CD14-positive monocyte (primary cell): Measurements from ENCODE around the gene RNF26. TPM values are rescaled to one million over a fixed set of nuclear protein-coding genes. Genes with fewer than 3 reads are reported as not detected.
A peak's percentile ranks its signal among the peaks of the same experiment; 100 is the strongest.

Experiments
- DNase-seq, 3 donors: peaks; one replicate each; pipeline ENCODE4 v3.0.0-alpha.2; 2011 to 2022
- H2AFZ ChIP-seq: 2 replicates; pipeline ENCODE4 v1.6.0; 2012; ENCODE audit warnings: mild to moderate bottlenecking, low read depth, low read length, inconsistent platforms; ENCODE audit not compliant: insufficient read depth, poor library complexity, severe bottlenecking
- H3K27ac ChIP-seq, 2 donors: 1 replicate in 1 of 2; 2 replicates in 1 of 2; pipeline ENCODE4 v1.5.1; 2012 to 2013; ENCODE audit warnings: low read length in 2 of 2, control low read depth in 1 of 2, inconsistent platforms in 1 of 2, low read depth in 1 of 2, mild to moderate bottlenecking in 1 of 2
- H3K27me3 ChIP-seq, 2 donors: one replicate each; pipeline versions ENCODE4 v1.6.0 to v1.6.1; 2011 to 2013; ENCODE audit warnings: low read length in 2 of 2; ENCODE audit not compliant: control insufficient read depth in 2 of 2, insufficient read depth in 2 of 2
- H3K36me3 ChIP-seq, 2 donors: replicated peaks in 1 of 2; 1 replicate in 1 of 2; 2 replicates in 1 of 2; pipeline versions ENCODE4 v1.5.1 to v1.6.1; 2012 to 2013; ENCODE audit warnings: low read length in 2 of 2, control low read depth in 1 of 2, inconsistent platforms in 1 of 2, mild to moderate bottlenecking in 1 of 2; ENCODE audit not compliant: insufficient read depth in 2 of 2, control insufficient read depth in 1 of 2
- H3K4me1 ChIP-seq, 2 donors: 1 replicate in 1 of 2; 2 replicates in 1 of 2; pipeline versions ENCODE4 v1.5.1 to v1.6.1; 2012 to 2013; ENCODE audit warnings: low read length in 2 of 2, control low read depth in 1 of 2, inconsistent platforms in 1 of 2, mild to moderate bottlenecking in 1 of 2, moderate library complexity in 1 of 2; ENCODE audit not compliant: insufficient read depth in 2 of 2, control insufficient read depth in 1 of 2
- H3K4me2 ChIP-seq: replicated peaks from 2 replicates; pipeline ENCODE3; 2012; ENCODE audit warnings: low read length, moderate library complexity, mild to moderate bottlenecking; ENCODE audit not compliant: poor library complexity, severe bottlenecking; ENCODE audit errors: extremely low read depth
- H3K4me3 ChIP-seq, 3 experiments: fragments of 200-600 bp in 1 of 3; sonication (generic) in 1 of 3; replicated peaks in 1 of 3; 1 replicate in 2 of 3; 2 replicates in 1 of 3; pipeline ENCODE4 v1.5.1; 2011 to 2013; ENCODE audit warnings: low read length in 3 of 3, mild to moderate bottlenecking in 3 of 3, control low read depth in 2 of 3, low read depth in 2 of 3, inconsistent platforms in 1 of 3, moderate library complexity in 1 of 3
- H3K79me2 ChIP-seq: 2 replicates; pipeline ENCODE4 v1.6.0; 2012; ENCODE audit warnings: mild to moderate bottlenecking, control low read depth, inconsistent platforms, low read length, moderate library complexity; ENCODE audit not compliant: insufficient read depth
- H3K9ac ChIP-seq: 2 replicates; pipeline ENCODE4 v1.6.0; 2017; ENCODE audit warnings: low read length, mild to moderate bottlenecking; ENCODE audit not compliant: insufficient read depth, poor library complexity, severe bottlenecking
- H3K9me3 ChIP-seq, 2 donors: replicated peaks in 1 of 2; 1 replicate in 1 of 2; 2 replicates in 1 of 2; pipeline versions ENCODE4 v1.5.1 to v1.6.1; 2012 to 2013; ENCODE audit warnings: low read length in 2 of 2, control low read depth in 1 of 2; ENCODE audit not compliant: control insufficient read depth in 1 of 2, insufficient read depth in 1 of 2
- H4K20me1 ChIP-seq: 2 replicates; pipeline ENCODE4 v1.6.0; 2012; ENCODE audit warnings: mild to moderate bottlenecking, low read length, control low read depth, moderate library complexity; ENCODE audit not compliant: insufficient read depth
- H3K27ac Mint-ChIP-seq, 7 donors: one replicate each; pipeline ENCODE4 v1.8.0; 2020; ENCODE audit warnings: mild to moderate bottlenecking in 7 of 7, mixed read lengths in 7 of 7, moderate library complexity in 6 of 7, inconsistent platforms in 2 of 7
- H3K27me3 Mint-ChIP-seq, 3 donors: one replicate each; pipeline ENCODE4 v1.8.0; 2021 to 2022; ENCODE audit warnings: low read depth in 3 of 3, mild to moderate bottlenecking in 3 of 3, mixed read lengths in 3 of 3, moderate library complexity in 3 of 3, inconsistent platforms in 1 of 3
- H3K36me3 Mint-ChIP-seq, 2 donors: one replicate each; pipeline ENCODE4 v1.8.0; 2020; ENCODE audit warnings: mixed read lengths in 2 of 2, inconsistent platforms in 1 of 2, mild to moderate bottlenecking in 1 of 2
- H3K4me1 Mint-ChIP-seq: one replicate; pipeline ENCODE4 v1.8.0; 2020; ENCODE audit warnings: mild to moderate bottlenecking, mixed read lengths
- H3K4me3 Mint-ChIP-seq, 2 donors: one replicate each; pipeline ENCODE4 v1.8.0; 2020; ENCODE audit warnings: mild to moderate bottlenecking in 2 of 2, mixed read lengths in 2 of 2, moderate library complexity in 1 of 2
- H3K9me3 Mint-ChIP-seq, 7 donors: one replicate each; pipeline ENCODE4 v1.8.0; 2020 to 2022; ENCODE audit warnings: mixed read lengths in 7 of 7, mild to moderate bottlenecking in 6 of 7, moderate library complexity in 6 of 7, inconsistent platforms in 2 of 7
- CTCF ChIP-seq: fragments of 200-600 bp; IDR thresholded peaks from one replicate; pipeline ENCODE4 v1.8.0; 2022; ENCODE audit warnings: antibody characterized with exemption, mild to moderate bottlenecking
- WGBS: methylation state at CpG from one replicate; pipeline ENCODE4 v1.1.5; 2013; ENCODE audit warnings: missing lambda C conversion rate; ENCODE audit not compliant: insufficient coverage; 5-methylcytosine and 5-hydroxymethylcytosine counted together
- intact Hi-C, 2 donors: fragments of 100-400 bp; cut with micrococcal nuclease; formaldehyde crosslinking; loops; one replicate each; pipeline versions ENCODE4 v1.15.0 to v1.15.1; 2023
- polyA plus RNA-seq, 3 donors: library from polyadenylated mRNA; depleted of rRNA in 1 of 3; unstranded in 2 of 3; stranded (reverse) in 1 of 3; fragments of 300-500 nt in 2 of 3; fragments of >200 nt in 1 of 3; fragmentation: Illumina TruSeq in 2 of 3; gene quantifications; 1 replicate in 2 of 3; 2 replicates in 1 of 3; pipeline ENCODE4 v1.2.3, GENCODE V29; 2012 to 2021

The RNF26 gene
- polyA plus RNA-seq, 3 donors: 6.8 to 27.6 (median 20.5) TPM

GRCh38 chr11:119336744-119337469 is 2.6 kb downstream of the RNF26 start:
- Histone ChIP-seq H3K4me2 (no peak overlapping the region), H3K79me2 (peaks cover 27% of the 10 kb centered on the region), H2AFZ (no peak overlapping the region), H3K27me3 (peaks cover 22 to 37% of the 10 kb centered on the region in 2 donors), H3K36me3 (peaks cover 0 to 10% of the 10 kb centered on the region in 2 donors), H4K20me1 (peaks cover 12% of the 10 kb centered on the region), H3K4me1 (peaks cover 36 to 50% of the 10 kb centered on the region in 2 donors), H3K27ac (no peak overlapping the region), H3K9me3 (peaks cover 0 to 16% of the 10 kb centered on the region in 2 donors), H3K4me3 (no peak overlapping the region), H3K9ac (no peak overlapping the region)
- Mint-ChIP-seq H3K27me3 (peaks cover 25 to 37% (median 34%) of the 10 kb centered on the region in 3 donors), H3K27ac (peak overlapping the region in 1 of 7 donors; percentile 78), H3K4me1 (peaks cover 38% of the 10 kb centered on the region), H3K4me3 (no peak overlapping the region), H3K36me3 (peaks cover 22% of the 10 kb centered on the region in 2 donors), H3K9me3 (peaks cover 0 to 11% (median 7%) of the 10 kb centered on the region in 7 donors)
- DNase-seq: no peak
- intact Hi-C loops: no loop called here
- no peak for TF ChIP-seq CTCF
- 98% methylated on average over 8 of the region's 9 CpGs for WGBS

GRCh38 chr11:119337581-119338317 is 3.4 kb downstream of the RNF26 start:
- H3K9ac ChIP-seq: no peak overlapping the region
- intact Hi-C loops: no loop called here
- H3K4me3 Mint-ChIP-seq: no peak overlapping the region
- H2AFZ ChIP-seq: no peak overlapping the region
- H3K27ac ChIP-seq: no peak overlapping the region
- peaks cover 12% of the 10 kb centered on the region for H4K20me1 ChIP-seq
- peaks cover 0 to 10% of the 10 kb centered on the region in 2 donors for H3K36me3 ChIP-seq
- TF ChIP-seq CTCF: no peak
- H3K36me3 Mint-ChIP-seq: peaks cover 22% of the 10 kb centered on the region in 2 donors
- peaks cover 38% of the 10 kb centered on the region for H3K4me1 Mint-ChIP-seq
- peaks cover 0 to 11% (median 7%) of the 10 kb centered on the region in 7 donors for H3K9me3 Mint-ChIP-seq
- H3K9me3 ChIP-seq: peaks cover 0 to 16% of the 10 kb centered on the region in 2 donors
- peaks cover 27% of the 10 kb centered on the region for H3K79me2 ChIP-seq
- 89% methylated on average over 4 of the region's 9 CpGs for WGBS
- peaks cover 30 to 46% (median 43%) of the 10 kb centered on the region in 3 donors for H3K27me3 Mint-ChIP-seq
- no peak overlapping the region for H3K4me3 ChIP-seq
- H3K27ac Mint-ChIP-seq: peak overlapping the region in 2 of 7 donors; percentile 41 to 78
- H3K27me3 ChIP-seq: peaks cover 24 to 45% of the 10 kb centered on the region in 2 donors
- peaks cover 36 to 50% of the 10 kb centered on the region in 2 donors for H3K4me1 ChIP-seq
- H3K4me2 ChIP-seq: no peak overlapping the region
- DNase-seq: no peak
